NCI-H1436 treated with DMSO at 0.1 percent for 48 hours (cell line): ENCODE results near the gene NCOA3.
"Not testable (repeated sequence)": the region's sequence is repeated elsewhere in the genome, so short reads cannot be mapped to it uniquely, and the experiment has no call there.

Experiments
- DNase-seq: peaks from one replicate; lab custom pipeline; 2025; lab: John Stamatoyannopoulos, UW

Gene NCOA3

DNA sequence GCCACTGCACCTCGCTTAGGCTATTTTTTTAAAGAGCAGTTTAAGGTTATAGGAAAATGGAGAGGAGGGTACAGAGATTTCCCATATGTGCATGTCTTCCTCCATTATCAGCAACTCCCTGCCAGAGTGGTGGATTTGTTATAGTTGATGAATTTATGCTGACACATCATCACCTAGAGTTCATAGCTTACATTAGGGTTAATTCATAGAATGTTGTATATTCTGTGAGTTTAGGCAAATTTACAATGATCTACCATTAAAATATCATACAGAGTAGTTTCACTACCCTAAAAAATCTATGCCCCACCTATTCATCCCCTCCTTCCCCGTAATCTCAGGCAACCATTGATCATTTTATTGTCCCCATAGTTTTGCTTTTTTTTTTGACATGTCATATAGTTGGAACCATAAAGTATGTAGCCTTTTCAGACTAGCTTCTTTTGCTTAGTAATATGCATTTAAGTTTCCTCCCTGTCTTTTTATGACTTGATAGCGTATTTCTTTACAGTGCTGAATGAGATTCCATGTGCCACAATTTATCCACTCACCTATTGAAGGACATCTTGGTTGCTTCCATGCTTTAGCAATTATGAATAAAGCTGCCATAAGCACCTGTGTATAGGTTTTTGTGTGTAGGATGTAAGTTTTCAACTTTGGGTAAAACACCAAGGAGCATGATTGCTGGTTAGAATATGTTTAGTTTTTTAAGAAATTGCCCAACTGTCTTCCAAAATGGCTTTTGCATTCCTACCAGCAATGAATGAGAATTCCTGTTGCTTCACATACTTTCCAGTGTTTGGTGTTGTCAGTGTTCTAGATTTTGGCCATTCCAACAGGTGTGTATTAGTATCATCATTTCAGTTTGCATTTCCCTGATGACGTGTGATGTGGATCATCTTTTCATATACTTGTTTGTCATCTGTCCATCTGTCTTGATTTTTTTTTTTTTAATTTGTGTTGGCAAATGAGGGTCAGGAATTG is 60.2 kb downstream of the NCOA3 start:
- no peak for DNase-seq

DNA sequence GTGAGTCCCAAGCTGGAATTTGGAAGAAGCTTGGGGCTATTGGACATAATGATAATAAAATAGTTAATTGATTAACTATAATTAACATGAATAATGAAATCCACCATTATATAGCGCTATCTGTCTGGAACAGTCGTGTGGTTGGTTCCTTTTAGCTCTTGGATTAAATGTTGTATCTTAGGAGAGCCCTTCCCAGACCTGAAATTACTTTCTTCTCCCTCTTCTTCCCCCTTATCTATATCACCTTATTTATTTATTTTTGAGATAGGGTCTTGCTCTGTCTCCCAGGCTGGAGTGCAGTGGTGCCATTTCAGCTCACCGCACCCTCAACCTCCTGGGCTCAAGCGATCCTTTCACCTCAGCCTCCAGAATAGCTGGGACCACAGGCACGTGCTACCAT is 64.6 kb downstream of the NCOA3 start:
- DNase-seq: no peak

DNA sequence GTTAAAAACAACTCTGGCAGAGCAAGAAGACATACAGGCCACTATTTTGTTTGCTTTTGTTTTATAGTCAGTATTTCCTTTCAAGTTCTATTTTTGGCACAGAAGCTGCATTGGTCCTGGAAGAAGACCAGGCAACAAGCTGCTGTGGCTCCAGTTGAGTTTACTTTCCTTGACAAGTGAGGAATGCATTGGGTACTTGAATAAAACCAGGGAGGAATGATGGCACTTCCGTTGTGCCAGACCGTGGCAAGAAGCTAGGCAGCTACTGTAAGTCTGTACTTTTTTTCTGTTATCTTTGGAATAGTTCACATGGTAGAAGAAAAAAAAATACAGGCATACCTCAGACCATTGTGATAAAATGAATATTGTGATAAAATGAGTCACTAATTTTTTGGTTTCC is 66.3 kb downstream of the NCOA3 start:
- DNase-seq: no peak

DNA sequence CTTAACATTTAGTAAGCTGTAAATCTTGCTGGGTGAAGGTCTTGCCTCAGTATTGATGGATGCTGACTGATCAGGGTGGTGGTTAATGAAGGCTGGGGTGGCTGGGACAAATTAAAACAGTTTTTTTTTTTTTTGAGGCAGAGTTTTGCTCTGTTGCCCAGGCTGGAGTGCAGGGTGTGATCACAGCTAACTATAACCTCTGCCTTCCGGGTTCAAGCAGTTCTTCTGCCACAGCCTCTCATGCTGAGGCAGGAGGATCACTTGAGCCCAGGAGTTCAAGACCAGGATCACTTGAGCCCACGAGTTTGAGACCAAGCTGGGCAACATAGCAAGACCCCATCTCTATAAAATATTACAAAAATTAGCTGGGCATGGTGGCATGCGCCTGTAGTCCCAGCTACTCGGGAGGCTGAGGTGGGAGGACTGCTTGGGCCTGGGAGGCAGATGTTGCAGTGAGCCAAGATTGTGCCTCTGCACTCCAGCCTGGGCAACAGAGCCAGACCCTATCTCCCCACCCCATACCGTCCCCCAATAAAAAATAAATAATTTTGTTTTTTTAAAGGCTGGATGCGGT is 67.2 kb downstream of the NCOA3 start:
- no peak for DNase-seq

DNA sequence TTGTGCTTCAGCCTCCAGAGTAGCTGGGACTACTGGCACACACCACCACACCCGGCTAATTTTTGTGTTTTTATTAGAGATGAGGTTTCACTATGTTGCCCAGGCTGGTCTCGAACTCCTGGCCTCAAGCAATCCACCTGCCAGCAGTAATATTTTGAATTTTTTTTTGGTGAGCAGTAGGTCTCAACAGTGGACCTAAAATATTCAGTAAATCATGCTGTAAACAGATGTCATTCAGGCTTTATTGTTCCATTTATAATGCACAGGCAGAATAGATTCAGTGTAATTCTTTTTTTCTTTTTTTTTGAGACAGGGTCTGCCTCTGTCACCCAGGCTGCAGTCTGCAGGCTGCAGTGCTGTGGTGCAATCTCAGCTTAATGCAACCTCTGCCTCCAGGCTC is 69.7 kb downstream of the NCOA3 start:
- DNase-seq: no peak

DNA sequence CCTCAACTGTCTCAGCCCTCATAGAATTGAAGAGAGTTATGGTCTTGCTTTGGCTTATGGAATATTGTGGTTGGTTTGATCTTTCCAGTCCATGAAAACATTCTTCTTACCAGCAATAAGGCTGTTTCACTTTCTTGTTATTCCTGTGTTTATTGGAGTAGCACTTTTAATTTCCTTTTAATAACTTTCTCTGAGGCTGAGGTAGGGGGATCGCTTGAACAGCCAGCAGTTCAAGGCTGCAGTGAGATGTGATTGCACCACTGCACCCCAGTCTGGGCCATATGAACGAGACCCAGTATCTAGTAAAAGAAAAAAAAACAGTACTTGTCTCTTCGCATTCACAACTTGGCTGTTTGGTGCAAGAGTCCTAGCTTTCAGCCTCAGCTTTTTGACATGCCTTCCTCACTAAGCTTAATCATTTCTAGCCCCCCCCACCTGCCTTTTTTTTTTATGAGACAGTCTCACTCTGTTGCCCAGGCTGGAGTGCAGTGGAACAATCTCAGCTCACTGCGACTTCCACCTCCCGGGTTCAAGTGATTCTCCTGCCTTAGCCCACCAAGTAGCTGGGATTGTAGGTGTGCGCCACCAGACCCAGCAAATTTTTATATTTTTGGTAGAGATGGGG is 70.5 kb downstream of the NCOA3 start:
- no peak for DNase-seq

DNA sequence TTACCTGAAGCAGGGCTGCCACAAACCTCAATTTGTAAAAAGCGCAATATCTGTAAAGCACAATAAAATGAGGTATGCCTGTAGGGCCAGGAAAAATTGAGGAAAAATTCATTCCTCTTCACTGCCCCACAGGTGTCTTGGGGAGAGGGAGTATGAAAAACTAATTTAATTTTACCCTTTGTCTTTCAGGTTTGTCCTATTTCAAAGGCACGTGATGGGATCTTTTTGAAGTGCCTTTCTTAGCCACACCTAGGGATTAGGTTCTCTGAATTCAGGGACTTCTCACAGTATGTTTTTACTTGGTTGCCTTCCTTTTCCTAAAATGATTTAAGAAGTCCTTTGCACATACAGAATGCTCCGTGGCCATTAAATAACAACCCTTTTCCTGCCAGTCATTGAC is 71.9 kb downstream of the NCOA3 start:
- no peak for DNase-seq

DNA sequence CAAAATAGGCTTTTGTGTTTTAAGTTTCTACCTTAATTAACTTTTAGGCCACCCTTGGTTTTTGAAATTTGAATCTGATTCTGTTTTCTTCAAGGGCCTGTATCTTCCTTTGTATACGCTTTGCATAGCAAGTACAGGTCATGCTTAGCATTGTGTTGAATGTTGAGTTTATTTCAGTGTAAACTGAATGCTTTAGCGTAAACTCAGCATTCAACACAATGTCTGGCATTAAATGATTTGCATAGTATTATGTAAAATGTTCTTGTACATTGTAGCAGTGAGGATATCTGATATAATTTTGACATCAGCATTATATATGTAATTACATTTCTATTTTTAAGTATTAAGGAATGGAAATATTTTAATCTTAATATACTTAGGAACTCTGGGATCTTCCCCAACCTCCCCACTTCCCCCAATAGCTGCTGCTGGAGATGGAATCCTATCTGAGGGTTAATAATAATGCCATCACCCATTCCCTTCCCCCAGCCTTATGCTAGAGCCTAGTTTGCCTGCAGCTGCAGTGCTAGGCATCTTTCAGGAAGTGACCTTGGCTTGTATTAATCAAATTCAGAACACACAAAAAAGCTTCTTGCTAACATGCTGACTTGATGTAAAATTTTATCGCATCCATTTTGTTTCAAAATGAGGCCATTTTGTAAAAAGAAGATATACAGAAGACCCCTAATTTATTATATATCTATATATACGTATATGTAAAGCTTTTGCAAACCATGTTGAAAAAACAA is 73.1 kb downstream of the NCOA3 start:
- peak; percentile 10 for DNase-seq

DNA sequence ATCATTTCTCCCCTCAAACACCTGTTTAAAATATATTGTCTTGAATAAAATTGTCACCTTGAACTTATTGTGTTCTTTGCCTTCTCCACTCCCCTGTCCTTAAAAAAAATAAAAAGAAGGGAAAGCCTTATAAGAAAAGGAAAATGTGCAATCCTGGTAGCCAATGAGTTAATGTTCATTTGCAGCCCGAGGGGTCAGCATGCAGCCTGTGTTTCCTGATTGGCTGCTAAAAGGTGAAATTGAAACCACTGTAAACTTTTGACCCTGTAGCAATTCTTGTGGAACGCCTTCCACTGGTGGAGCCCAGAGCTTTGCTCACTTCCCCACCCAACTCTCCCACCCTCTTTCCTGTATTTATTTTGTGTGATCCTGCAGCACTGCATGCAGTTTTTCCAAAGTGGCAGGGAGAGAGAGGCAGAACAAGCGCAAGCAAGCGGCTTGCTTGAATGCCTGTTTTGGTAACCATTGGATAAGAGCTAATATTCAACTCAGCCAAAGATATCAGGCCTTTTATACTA is 74.9 kb downstream of the NCOA3 start:
- peak; percentile 23 for DNase-seq

DNA sequence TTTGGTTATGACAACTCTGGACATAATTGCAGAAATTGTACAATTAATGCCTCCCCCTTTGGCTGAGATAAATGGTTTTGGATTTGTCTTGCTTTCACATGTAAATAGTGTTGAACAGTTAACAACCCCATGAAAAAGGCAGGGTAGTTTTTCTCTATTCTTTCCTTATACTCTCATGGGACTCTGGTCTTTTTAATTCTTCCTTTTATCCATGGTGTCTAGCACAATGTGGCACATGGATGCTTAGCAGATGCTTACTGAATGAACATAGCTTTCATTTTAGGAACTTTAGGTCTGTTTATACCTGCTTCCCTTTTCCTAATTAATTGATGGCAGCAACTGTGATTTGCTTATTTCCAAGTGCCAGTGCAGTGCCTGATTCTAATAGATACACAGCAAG is 75.6 kb downstream of the NCOA3 start:
- peak; percentile 9 for DNase-seq

DNA sequence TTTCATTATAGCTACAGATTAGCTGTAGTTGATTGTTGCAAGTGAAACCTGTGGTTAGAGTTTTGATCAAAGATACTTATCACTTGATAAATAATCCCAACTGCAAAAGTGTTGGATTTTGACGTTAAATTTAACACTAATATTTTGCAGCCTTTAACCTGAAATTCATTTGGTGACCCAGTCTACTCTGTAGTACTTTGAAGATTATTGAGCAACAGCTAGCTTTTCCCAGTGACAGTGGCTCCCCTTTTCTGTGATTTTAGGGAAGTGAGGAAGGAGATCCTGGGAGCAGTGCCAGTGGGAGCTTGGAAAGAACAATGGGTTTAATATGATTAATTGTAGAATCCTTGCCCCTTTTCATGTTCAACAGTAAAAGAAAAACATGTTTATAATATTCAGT is 76.9 kb downstream of the NCOA3 start:
- no peak for DNase-seq

DNA sequence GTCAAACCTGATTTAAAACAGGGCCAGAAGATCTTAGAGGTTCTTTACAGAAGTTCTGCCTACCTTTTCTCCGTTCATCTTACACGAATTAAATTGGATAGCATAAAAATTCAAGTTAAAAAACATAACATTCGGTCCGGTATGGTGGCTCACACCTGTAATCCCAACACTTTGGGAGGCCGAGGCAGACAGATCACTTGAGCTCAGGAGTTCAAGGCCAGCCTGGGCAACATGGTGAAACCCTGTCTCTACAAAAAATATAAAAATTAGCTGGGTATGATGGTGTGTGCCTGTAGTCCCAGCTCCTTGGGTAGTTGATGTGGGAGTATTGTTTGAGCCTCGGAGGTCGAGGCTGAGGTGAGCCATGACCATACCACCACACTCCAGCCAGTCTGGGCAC is 79.0 kb downstream of the NCOA3 start:
- DNase-seq: not testable (repeated sequence)

DNA sequence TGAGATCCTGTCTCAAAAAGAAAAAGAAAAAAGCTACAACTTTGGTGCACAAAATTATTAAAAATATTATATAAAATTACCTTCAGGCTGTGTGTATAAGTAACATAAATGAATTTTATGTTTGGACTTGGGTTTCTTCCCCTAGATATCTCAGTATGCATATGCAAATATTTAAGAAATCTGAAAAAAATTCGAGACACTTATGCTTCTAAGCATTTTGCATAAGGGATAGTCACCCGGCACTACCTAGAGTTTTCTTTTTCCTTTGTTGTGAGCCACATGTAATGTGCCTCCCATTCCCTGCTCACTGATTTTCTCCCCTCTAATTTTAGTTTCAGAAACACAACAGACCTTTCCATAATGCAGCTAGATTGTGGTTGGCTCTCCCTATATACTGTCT is 79.4 kb downstream of the NCOA3 start:
- no peak for DNase-seq

DNA sequence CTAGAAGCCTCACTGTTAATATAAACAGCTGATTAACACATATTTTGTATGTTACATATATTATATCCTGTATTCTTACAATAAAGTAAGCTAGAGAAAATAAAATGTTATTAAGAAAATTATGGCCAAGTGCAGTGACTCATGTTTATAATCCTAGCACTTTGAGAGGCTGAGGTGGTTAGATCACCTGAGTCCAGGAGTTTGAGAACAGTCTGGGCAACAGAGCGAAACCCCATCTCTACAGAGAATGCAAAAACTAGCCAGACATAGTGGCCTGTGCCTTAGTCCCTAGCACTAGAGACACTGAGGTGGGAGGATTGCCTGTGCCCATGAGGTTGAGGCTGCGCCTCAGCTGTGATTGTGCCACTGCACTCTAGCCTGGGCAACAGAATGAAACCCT is 81.9 kb downstream of the NCOA3 start:
- no peak for DNase-seq

DNA sequence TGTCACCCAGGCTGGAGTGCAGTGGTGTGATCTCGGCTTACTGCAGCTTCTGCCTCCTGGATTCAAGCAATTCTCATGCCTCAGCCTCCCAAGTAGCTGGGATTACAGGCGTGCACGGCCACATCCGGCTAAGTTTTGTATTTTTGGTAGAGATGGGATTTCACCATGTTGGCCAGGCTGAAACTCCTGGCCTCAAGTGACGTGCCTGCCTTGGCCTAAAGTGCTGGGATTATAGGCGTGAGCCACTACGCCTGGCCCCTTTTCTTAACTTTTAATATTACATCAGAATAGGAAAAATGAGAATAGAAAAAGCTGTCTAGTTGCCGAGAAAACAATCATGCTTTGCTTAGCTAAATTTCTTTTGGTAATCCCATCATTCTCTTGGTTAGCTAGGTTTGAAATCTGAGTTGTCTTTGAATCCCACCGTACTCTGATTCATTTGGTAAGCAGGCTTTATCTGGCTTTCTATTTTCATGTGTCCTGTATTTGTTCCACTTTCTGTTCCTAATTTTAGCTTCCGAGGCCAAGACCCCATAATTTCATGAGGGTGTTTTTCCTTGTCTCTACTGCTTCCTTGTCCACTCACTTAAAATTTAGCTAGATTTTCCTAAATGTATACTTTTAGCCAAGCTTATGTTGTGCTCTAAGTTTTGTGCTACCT is 83.5 kb downstream of the NCOA3 start:
- no peak for DNase-seq

DNA sequence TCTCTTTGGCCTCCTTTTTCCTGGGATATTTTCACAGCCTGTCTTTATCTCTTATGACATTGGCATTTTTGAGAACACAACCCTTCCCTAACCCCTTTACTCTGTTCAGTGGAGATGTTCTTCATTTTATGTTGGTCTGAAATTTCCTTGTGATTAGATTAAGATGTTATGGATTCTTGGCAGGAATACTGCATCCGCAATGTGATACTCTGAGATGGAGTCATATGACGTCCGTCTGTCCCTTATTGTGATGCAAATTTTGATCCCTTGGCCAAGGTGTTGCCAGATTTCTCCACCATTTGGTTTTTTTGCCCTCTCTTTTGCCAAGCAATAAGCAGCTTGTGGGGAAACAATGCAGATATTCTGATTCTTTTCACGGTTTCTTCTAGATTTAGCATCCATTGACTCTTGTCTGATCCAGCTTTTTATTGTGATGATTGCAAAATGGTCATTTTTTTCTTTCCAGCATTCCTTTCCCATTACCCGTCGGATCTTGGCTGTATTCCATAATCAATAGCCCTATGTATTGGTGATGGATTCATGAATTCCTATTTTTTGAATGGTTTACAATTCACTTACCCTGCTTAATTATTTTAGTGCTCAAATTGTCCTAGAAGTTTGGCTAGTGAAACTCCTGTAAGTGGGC is 85.1 kb downstream of the NCOA3 start:
- no peak for DNase-seq

DNA sequence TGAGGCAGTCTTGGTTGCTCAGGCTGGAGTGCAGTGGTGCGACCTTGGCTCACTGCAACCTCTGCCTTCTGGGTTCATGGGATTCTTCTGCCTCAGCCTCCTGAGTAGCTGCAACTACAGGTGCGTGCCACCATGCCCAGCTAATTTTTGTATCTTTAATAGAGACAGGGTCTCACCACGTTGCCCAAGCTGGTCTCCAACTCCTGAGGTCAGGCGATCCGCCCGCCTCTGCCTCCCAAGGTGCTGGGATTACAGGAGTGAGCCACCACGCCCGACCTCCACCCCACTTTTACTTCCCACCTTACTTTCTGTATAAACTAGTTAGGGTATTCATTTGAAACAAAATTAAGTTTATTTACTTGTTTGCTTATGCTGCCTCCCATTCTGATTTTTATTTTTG is 86.5 kb downstream of the NCOA3 start:
- no peak for DNase-seq

DNA sequence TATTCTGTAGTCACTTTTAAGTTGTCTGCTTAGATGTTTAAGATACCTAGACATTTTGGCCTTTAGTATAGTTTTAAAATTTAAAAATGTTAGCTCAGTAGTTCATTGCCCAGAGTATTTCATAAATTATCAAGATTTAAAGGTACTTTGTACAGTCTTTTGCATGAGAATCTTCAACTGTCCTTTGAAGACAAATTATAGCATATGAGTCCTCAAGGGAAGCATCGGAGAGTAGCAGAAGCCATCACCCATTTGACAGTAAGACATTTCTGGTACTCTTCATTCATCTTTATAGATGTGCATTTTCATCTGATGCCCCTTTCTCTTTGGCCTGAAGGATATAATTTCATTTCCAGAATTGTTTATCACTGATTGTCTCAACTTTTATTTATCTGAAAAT is 89.5 kb downstream of the NCOA3 start:
- no peak for DNase-seq

DNA sequence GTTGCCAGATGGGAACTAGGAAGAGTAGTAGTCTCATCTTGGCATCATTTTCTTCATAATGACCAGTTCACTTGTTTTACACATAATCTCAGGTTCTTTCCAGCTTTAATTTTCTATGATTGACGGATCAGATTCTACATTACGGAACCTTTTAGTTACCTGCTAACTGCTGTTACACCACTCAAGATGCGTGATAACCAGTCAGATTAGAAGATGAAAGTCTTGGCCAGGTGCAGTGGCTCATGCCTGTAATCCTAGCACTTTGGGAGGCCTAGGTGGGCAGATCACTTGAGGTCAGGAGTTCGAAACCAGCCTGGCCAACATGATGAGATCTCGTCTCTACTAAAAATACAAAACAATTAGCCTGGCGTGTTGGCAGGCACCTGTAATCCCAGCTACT is 92.5 kb downstream of the NCOA3 start:
- DNase-seq: no peak

DNA sequence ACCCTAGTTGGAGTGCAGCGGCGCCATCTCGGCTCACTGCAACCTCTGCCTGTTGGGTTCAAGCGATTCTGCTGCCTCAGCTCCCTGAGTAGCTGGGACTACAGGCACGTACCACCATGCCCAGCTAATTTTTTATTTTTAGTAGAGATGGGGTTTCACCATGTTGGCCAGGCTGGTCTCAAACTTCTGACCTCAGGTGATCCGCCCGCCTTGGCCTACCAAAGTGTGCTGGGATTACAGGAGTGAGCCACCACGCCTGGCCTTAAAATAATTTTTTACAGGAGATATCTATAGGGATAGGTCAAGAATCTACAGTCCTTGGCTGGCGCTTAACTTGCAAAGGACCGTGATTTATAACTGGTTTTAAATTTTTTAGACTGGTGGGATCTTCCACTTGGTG is 93.5 kb downstream of the NCOA3 start:
- DNase-seq: not testable (repeated sequence)

DNA sequence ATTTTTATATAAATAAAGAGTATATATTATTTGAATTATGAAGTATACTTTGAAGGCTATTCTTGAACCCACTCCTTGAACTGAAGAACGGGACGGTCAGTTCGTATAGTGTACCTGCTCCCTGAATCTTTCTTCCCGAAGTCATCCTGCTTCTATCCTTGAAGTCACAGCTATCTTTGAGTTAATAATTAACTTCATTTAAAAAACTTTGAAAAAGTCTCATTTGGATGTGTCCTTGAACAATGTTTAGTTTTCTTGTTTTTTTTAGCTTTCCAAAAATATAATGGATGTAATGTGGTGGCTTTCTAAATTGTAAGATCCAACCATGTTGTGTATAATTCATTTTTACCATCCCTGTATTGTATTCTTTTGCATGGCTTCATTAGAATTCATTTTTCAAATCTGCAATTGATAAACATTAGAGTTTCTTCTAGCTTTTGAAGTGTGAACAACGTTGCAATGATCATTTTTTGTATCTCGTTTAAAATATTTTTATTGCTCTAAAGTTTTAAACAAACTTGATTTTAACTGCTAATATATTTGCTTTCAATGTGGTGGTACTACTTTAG is 94.4 kb downstream of the NCOA3 start:
- DNase-seq: no peak
